HCT116 (cell line): ENCODE data around the gene KCNE4. TPM values are rescaled to one million over a fixed set of nuclear protein-coding genes. Genes with fewer than 3 reads are reported as not detected.

ENCODE experiments used
- ATAC-seq: fragments of 200-7000 bp; cut with Tn5 transposase; 2 replicates; pipeline ENCODE4 v1.9.1; 2020; ENCODE audit warnings: mild to moderate bottlenecking, moderate library complexity
- BruUV-seq: library from RNA; stranded (reverse); fragments of 400-500 nt; replicated peaks from 2 replicates; lab custom pipeline; 2021; lab: Mats Ljungman, UMichigan
- CTCF ChIA-PET: fragments of 300-600 bp; sonication (Branson Sonifier 250); formaldehyde crosslinking; loops from one replicate; lab custom pipeline; 2021; ENCODE audit warnings: antibody characterized with exemption; lab: Charles Lee
- POLR2A ChIA-PET: fragments of 300-600, 350-600 bp; sonication (Branson Sonifier 250); formaldehyde crosslinking; loops from one replicate; lab custom pipeline; 2021; ENCODE audit warnings: antibody characterized with exemption; lab: Charles Lee
- RAD21 ChIA-PET, 2 experiments: fragments of 300-600 bp; sonication (Branson Sonifier 250); formaldehyde crosslinking; loops; one replicate each; lab custom pipeline; 2023; ENCODE audit warnings: low total read pairs in 2 of 2; ENCODE audit not compliant: uncharacterized antibody in 2 of 2, unreplicated experiment in 2 of 2, low non-redundant PET in 1 of 2; lab: Charles Lee
- DNase-seq: peaks from one replicate; pipeline ENCODE4 v3.0.0-alpha.2; 2010; ENCODE audit warnings: low read depth, low spot score
- H2AFZ ChIP-seq: fragments of 200-600 bp; shearing (Covaris generic), sonication (generic); 2 replicates; pipeline ENCODE4 v1.6.1; 2017; ENCODE audit warnings: low read depth, mixed run types, mixed read lengths, antibody characterized with exemption, low read length; ENCODE audit not compliant: poor library complexity, severe bottlenecking
- H3K27ac ChIP-seq: 2 replicates; pipeline ENCODE4 v1.5.1; 2012; ENCODE audit warnings: low read depth, low read length
- H3K27me3 ChIP-seq: fragments of 200-600 bp; sonication (generic); 2 replicates; pipeline ENCODE4 v1.6.1; 2016; ENCODE audit warnings: mixed run types, low read length, mixed read lengths; ENCODE audit not compliant: insufficient read depth
- H3K36me3 ChIP-seq, 2 experiments: fragments of 200-500 bp in 1 of 2; fragments of 200-600 bp in 1 of 2; sonication (Bioruptor generic) in 1 of 2; sonication (generic) in 1 of 2; 2 replicates each; pipeline versions ENCODE4 v1.5.1 to v1.6.1; 2014 to 2016; ENCODE audit warnings: low read length in 2 of 2, inconsistent platforms in 1 of 2, mixed read lengths in 1 of 2, mixed run types in 1 of 2; ENCODE audit not compliant: insufficient read depth in 2 of 2, control insufficient read depth in 1 of 2
- H3K4me1 ChIP-seq, 2 experiments: fragments of 200-600 bp in 1 of 2; sonication (generic) in 1 of 2; 2 replicates each; pipeline versions ENCODE4 v1.5.1 to v1.6.1; 2012 to 2017; ENCODE audit warnings: low read length in 2 of 2, inconsistent platforms in 1 of 2, mild to moderate bottlenecking in 1 of 2, mixed read lengths in 1 of 2, mixed run types in 1 of 2, moderate library complexity in 1 of 2; ENCODE audit not compliant: insufficient read depth in 2 of 2, control insufficient read depth in 1 of 2
- H3K4me2 ChIP-seq: fragments of 200-600 bp; sonication (generic); 2 replicates; pipeline ENCODE4 v1.6.1; 2017; ENCODE audit warnings: mixed run types, low read length, mixed read lengths
- H3K4me3 ChIP-seq, 2 experiments: fragments of 200-600 bp in 1 of 2; sonication (generic) in 1 of 2; replicated peaks in 1 of 2; 2 replicates each; pipeline ENCODE4 v1.5.1; 2011 to 2016; ENCODE audit warnings: low read length in 2 of 2, control low read depth in 1 of 2, low read depth in 1 of 2, mild to moderate bottlenecking in 1 of 2, mixed read lengths in 1 of 2, mixed run types in 1 of 2
- H3K79me2 ChIP-seq: fragments of 200-600 bp; sonication (generic); 2 replicates; pipeline ENCODE4 v1.6.1; 2017; ENCODE audit warnings: mild to moderate bottlenecking, mixed run types, low read length, moderate library complexity, mixed read lengths; ENCODE audit not compliant: insufficient read depth
- H3K9ac ChIP-seq: fragments of 200-600 bp; sonication (generic); 2 replicates; pipeline ENCODE4 v1.6.1; 2016; ENCODE audit warnings: low read length, mixed read lengths
- H3K9me2 ChIP-seq: fragments of 200-600 bp; sonication (generic), shearing (Covaris generic); 2 replicates; pipeline ENCODE4 v1.6.1; 2017; ENCODE audit warnings: mixed run types, mild to moderate bottlenecking, moderate library complexity; ENCODE audit not compliant: insufficient read depth
- H3K9me3 ChIP-seq, 2 experiments: fragments of 200-500 bp in 1 of 2; fragments of 200-600 bp in 1 of 2; sonication (Bioruptor generic) in 1 of 2; sonication (generic) in 1 of 2; 2 replicates each; pipeline ENCODE4 v1.6.1; 2014 to 2017; ENCODE audit warnings: low read length in 2 of 2, mixed read lengths in 2 of 2, inconsistent platforms in 1 of 2, low read depth in 1 of 2, mild to moderate bottlenecking in 1 of 2, mixed run types in 1 of 2, moderate library complexity in 1 of 2; ENCODE audit not compliant: control insufficient read depth in 1 of 2, insufficient read depth in 1 of 2
- H4K20me1 ChIP-seq: fragments of 200-600 bp; sonication (generic), shearing (Covaris generic); 2 replicates; pipeline ENCODE4 v1.6.1; 2017; ENCODE audit warnings: mixed run types, mild to moderate bottlenecking, moderate library complexity; ENCODE audit not compliant: insufficient read depth
- CBX3 ChIP-seq: IDR thresholded peaks from 2 replicates; pipeline ENCODE4 v1.6.1; 2012; ENCODE audit warnings: low read depth
- EZH2phosphoT487 ChIP-seq: fragments of 200-600 bp; IDR thresholded peaks from 2 replicates; pipeline ENCODE4 v1.6.1; 2018; ENCODE audit warnings: antibody characterized with exemption, borderline replicate concordance
- MAX ChIP-seq: IDR thresholded peaks from 2 replicates; pipeline ENCODE4 v1.6.1; 2012
- POLR2A ChIP-seq: IDR thresholded peaks from 2 replicates; pipeline ENCODE4 v1.7.0; 2011; ENCODE audit warnings: borderline replicate concordance; ENCODE audit not compliant: insufficient read depth, insufficient read length; ENCODE audit errors: extremely low read depth
- POLR2AphosphoS5 ChIP-seq: IDR thresholded peaks from 2 replicates; pipeline ENCODE4 v1.6.1; 2011; ENCODE audit warnings: mild to moderate bottlenecking, low read depth, low read length, moderate library complexity
- RAD21 ChIP-seq: IDR thresholded peaks from 2 replicates; pipeline ENCODE4 v1.6.1; 2012; ENCODE audit warnings: low read depth, mild to moderate bottlenecking
- SRF ChIP-seq: IDR thresholded peaks from 2 replicates; pipeline ENCODE4 v1.6.1; 2012; ENCODE audit warnings: low read depth
- TCF7L2 ChIP-seq: IDR thresholded peaks from 2 replicates; pipeline ENCODE4 v1.7.0; 2011; ENCODE audit warnings: borderline replicate concordance, inconsistent platforms; ENCODE audit not compliant: insufficient read depth, insufficient read length; ENCODE audit errors: extremely low read depth
- YY1 ChIP-seq: IDR thresholded peaks from 2 replicates; pipeline ENCODE4 v1.6.1; 2011; ENCODE audit warnings: low read length, low read depth, moderate library complexity, mild to moderate bottlenecking; ENCODE audit not compliant: insufficient replicate concordance; ENCODE audit errors: extremely low read depth
- ZBTB33 ChIP-seq: IDR thresholded peaks from 2 replicates; pipeline ENCODE4 v1.6.1; 2011; ENCODE audit warnings: mild to moderate bottlenecking, low read length, moderate library complexity; ENCODE audit not compliant: insufficient replicate concordance; ENCODE audit errors: extremely low read depth
- ZFX ChIP-seq: fragments of 450-650 bp; IDR thresholded peaks from 2 replicates; pipeline ENCODE4 v1.6.1; 2017
- intact Hi-C: fragments of 100-400 bp; cut with micrococcal nuclease; formaldehyde crosslinking; loops from 2 replicates; pipeline ENCODE4 v1.10.0; 2022
- total RNA-seq: library from RNA; stranded (reverse); gene quantifications from one replicate; pipeline ENCODE4 v1.2.1, GENCODE V29; 2021; ENCODE audit not compliant: unreplicated experiment
- TF ChIP-seq, protein P1 (sequence below): IDR thresholded peaks from 2 replicates; pipeline ENCODE4 v1.6.1; 2012

The KCNE4 gene
- total RNA-seq, 1 experiment from 2014 or later, result not detected

DNA sequence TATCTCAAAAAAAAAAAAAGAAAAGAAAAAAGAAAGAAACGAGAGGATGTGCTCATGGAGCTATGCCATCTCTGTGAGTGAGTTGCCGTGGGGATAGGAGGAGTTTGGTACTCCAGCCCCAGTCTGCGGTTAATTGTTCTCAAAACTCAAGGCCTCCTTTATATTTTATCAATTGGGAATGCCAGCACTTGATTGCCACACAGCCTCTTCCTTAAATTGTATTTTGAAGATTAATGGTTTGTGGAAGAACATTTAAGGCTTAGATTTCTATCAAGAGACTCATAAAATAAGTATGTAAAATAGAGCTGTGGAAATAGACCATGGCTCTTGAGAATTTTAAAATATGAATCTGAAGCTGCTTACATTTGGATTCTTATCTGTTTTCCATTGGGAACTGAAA is 29.8 kb downstream of the KCNE4 start:
- no peak for TF ChIP-seq SRF
- TF ChIP-seq MAX, result no peak
- POLR2A ChIA-PET, result no interaction called here
- H3K4me1 ChIP-seq, result no peaks in the 10 kb centered on the region
- no TSS peak for BruUV-seq
- CTCF ChIA-PET, result no interaction called here
- RAD21 ChIA-PET, result no interaction called here
- no peak overlapping the region for H2AFZ ChIP-seq
- no peaks in the 10 kb centered on the region for H3K27me3 ChIP-seq
- H3K9me3 ChIP-seq, result no peaks in the 10 kb centered on the region
- no peaks in the 10 kb centered on the region for H3K79me2 ChIP-seq
- intact Hi-C loops, result no loop called here
- DNase-seq, result no peak
- no peak overlapping the region for H3K4me2 ChIP-seq
- H4K20me1 ChIP-seq, result no peaks in the 10 kb centered on the region
- H3K9ac ChIP-seq, result no peak overlapping the region
- no peak overlapping the region for H3K4me3 ChIP-seq
- H3K36me3 ChIP-seq, result no peaks in the 10 kb centered on the region
- no peaks in the 10 kb centered on the region for H3K9me2 ChIP-seq
- no peak for ATAC-seq
- no peak overlapping the region for H3K27ac ChIP-seq

DNA sequence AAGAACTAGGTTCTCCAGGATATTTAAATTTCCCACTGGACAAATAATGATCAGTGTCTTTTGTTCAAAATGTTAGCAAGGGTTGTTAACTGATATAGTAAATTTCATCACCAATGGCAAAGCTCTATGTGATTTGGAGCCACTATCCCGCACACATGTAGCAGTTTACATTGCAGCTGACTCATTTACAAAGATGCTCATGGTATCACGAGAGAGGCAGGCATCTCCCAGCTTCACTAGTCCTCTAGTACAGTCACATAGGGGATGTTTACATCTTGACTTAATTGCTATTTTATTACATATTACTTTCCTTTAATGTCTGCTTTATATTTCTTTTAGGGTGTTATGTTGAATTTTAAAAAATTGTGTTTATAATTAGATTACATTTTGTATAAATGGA is 30.7 kb downstream of the KCNE4 start:
- H3K9ac ChIP-seq, result no peak overlapping the region
- ChIA-PET RAD21 (no interaction called here), POLR2A (no interaction called here), CTCF (no interaction called here)
- DNase-seq, result no peak
- no peak overlapping the region for H3K4me3 ChIP-seq
- H3K4me1 ChIP-seq, result no peaks in the 10 kb centered on the region
- H4K20me1 ChIP-seq, result no peaks in the 10 kb centered on the region
- no peak overlapping the region for H3K4me2 ChIP-seq
- no peak for TF ChIP-seq CBX3
- no peak for TF ChIP-seq MAX
- no peak for TF ChIP-seq YY1
- TF ChIP-seq EZH2phosphoT487, result no peak
- TF ChIP-seq ZFX, result no peak
- TF ChIP-seq ZBTB33, result no peak
- no peak for TF ChIP-seq POLR2AphosphoS5
- TF ChIP-seq RAD21, result no peak
- no peak for TF ChIP-seq POLR2A
- no peak for TF ChIP-seq TCF7L2
- TF ChIP-seq, protein P1, sequence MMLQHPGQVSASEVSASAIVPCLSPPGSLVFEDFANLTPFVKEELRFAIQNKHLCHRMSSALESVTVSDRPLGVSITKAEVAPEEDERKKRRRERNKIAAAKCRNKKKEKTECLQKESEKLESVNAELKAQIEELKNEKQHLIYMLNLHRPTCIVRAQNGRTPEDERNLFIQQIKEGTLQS, result no peak
- no peak for TF ChIP-seq SRF
- TF ChIP-seq, all 23 proteins: peak for 0
- no TSS peak for BruUV-seq
- H3K27me3 ChIP-seq, result no peaks in the 10 kb centered on the region
- no peak overlapping the region for H3K27ac ChIP-seq
- H3K79me2 ChIP-seq, result no peaks in the 10 kb centered on the region
- no peaks in the 10 kb centered on the region for H3K9me3 ChIP-seq
- intact Hi-C loops, result no loop called here
- H2AFZ ChIP-seq, result no peak overlapping the region
- no peaks in the 10 kb centered on the region for H3K36me3 ChIP-seq
- ATAC-seq, result no peak
- H3K9me2 ChIP-seq, result no peaks in the 10 kb centered on the region
